H1 (cell line): ENCODE data around the gene AMBN. TPM values are rescaled to one million over a fixed set of nuclear protein-coding genes. Genes with fewer than 3 reads are reported as not detected.

Source experiments
- CTCF ChIA-PET: fragments of 300-600 bp; sonication (Branson Sonifier 250); formaldehyde crosslinking; loops from one replicate; lab custom pipeline; 2021; ENCODE audit not compliant: partially characterized antibody; lab: Charles Lee
- POLR2A ChIA-PET: fragments of 300-600 bp; sonication (Branson Sonifier 250); formaldehyde crosslinking; loops from one replicate; lab custom pipeline; 2021; ENCODE audit warnings: inconsistent platforms; ENCODE audit not compliant: partially characterized antibody; lab: Charles Lee
- DNase-seq, 2 experiments: peaks; one replicate each; pipeline versions ENCODE4 v3.0.0 to v3.0.0-alpha.2; 2010 to 2022; ENCODE audit warnings: low spot score in 2 of 2, low read depth in 1 of 2, mixed read lengths in 1 of 2
- FAIRE-seq: peaks from 2 replicates; lab custom pipeline; 2011; peaks lifted over from hg19 to GRCh38; lab: Jason Lieb, UNC
- H2AFZ ChIP-seq: 2 replicates; pipeline ENCODE4 v1.8.1; 2012; ENCODE audit warnings: low read length, inconsistent platforms
- H2AK5ac ChIP-seq: 2 replicates; pipeline ENCODE4 v1.6.1; 2013; ENCODE audit warnings: low read depth, low read length
- H2BK120ac ChIP-seq: replicated peaks from 2 replicates; pipeline ENCODE3; 2013; ENCODE audit warnings: low read depth, low read length, inconsistent platforms
- H2BK12ac ChIP-seq: 2 replicates; pipeline ENCODE4 v1.6.1; 2013; ENCODE audit warnings: low read depth, low read length
- H2BK15ac ChIP-seq: 2 replicates; pipeline ENCODE4 v1.6.1; 2013; ENCODE audit warnings: low read length
- H2BK20ac ChIP-seq: 2 replicates; pipeline ENCODE4 v1.6.1; 2013; ENCODE audit warnings: low read length
- H2BK5ac ChIP-seq: 2 replicates; pipeline ENCODE4 v1.6.1; 2013; ENCODE audit warnings: low read depth, low read length
- H3K14ac ChIP-seq: 2 replicates; pipeline ENCODE4 v1.6.1; 2013; ENCODE audit warnings: inconsistent platforms; ENCODE audit not compliant: insufficient read length
- H3K18ac ChIP-seq: 2 replicates; pipeline ENCODE4 v1.6.1; 2013; ENCODE audit warnings: low read length; ENCODE audit errors: extremely low read depth
- H3K23ac ChIP-seq: 2 replicates; pipeline ENCODE4 v1.6.1; 2013; ENCODE audit warnings: inconsistent platforms; ENCODE audit not compliant: insufficient read length
- H3K23me2 ChIP-seq: 2 replicates; pipeline ENCODE4 v1.6.1; 2013; ENCODE audit warnings: low read depth, low read length
- H3K27ac ChIP-seq: 2 replicates; pipeline ENCODE4 v1.6.1; 2011; ENCODE audit warnings: low read depth, low read length, inconsistent platforms
- H3K27me3 ChIP-seq, 4 experiments: replicated peaks in 1 of 4; 1 replicate in 1 of 4; 2 replicates in 3 of 4; pipeline versions ENCODE4 v1.6.1 to v1.8.1; 2011 to 2013; ENCODE audit warnings: low read length in 3 of 4, mild to moderate bottlenecking in 3 of 4, inconsistent platforms in 2 of 4, mixed read lengths in 2 of 4, moderate library complexity in 1 of 4; ENCODE audit not compliant: control insufficient read depth in 3 of 4, insufficient read depth in 3 of 4; ENCODE audit errors: extremely low read depth in 1 of 4
- H3K36me3 ChIP-seq, 4 experiments: 2 replicates each; pipeline versions ENCODE4 v1.6.1 to v1.8.1; 2011 to 2013; ENCODE audit warnings: mild to moderate bottlenecking in 4 of 4, low read length in 3 of 4, moderate library complexity in 2 of 4, control low read depth in 1 of 4, inconsistent platforms in 1 of 4; ENCODE audit not compliant: insufficient read depth in 4 of 4, control insufficient read depth in 2 of 4
- H3K4ac ChIP-seq: replicated peaks from 2 replicates; pipeline ENCODE3; 2013; ENCODE audit warnings: low read length, low read depth, mixed read lengths, inconsistent platforms; ENCODE audit not compliant: insufficient read length
- H3K4me1 ChIP-seq, 4 experiments: replicated peaks in 1 of 4; 1 replicate in 1 of 4; 2 replicates in 3 of 4; pipeline versions ENCODE4 v1.6.1 to v1.8.1; 2011 to 2013; ENCODE audit warnings: low read length in 3 of 4, inconsistent platforms in 2 of 4, mixed read lengths in 1 of 4; ENCODE audit not compliant: insufficient read depth in 4 of 4, control insufficient read depth in 3 of 4
- H3K4me2 ChIP-seq, 2 experiments: 2 replicates each; pipeline versions ENCODE4 v1.6.1 to v1.8.1; 2011 to 2013; ENCODE audit warnings: low read depth in 2 of 2, low read length in 2 of 2, control low read depth in 1 of 2, inconsistent platforms in 1 of 2, mild to moderate bottlenecking in 1 of 2; ENCODE audit not compliant: insufficient read depth in 1 of 2
- H3K4me3 ChIP-seq, 4 experiments: fragments of 200-600, 300-600 bp in 1 of 4; sonication (generic), shearing (Covaris generic), sonication (Bioruptor Twin) in 1 of 4; 2 replicates each; pipeline versions ENCODE4 v1.5.1 to v1.8.1; 2011 to 2016; ENCODE audit warnings: low read length in 4 of 4, low read depth in 3 of 4, control low read depth in 2 of 4, inconsistent platforms in 2 of 4, mild to moderate bottlenecking in 2 of 4, mixed read lengths in 1 of 4, moderate library complexity in 1 of 4; ENCODE audit not compliant: insufficient read depth in 2 of 4; ENCODE audit errors: extremely low read depth in 1 of 4
- H3K56ac ChIP-seq: replicated peaks from 2 replicates; pipeline ENCODE3; 2013; ENCODE audit warnings: low read depth, mild to moderate bottlenecking, mixed read lengths, low read length, inconsistent platforms; ENCODE audit not compliant: insufficient read length
- H3K79me1 ChIP-seq: 2 replicates; pipeline ENCODE4 v1.6.1; 2013; ENCODE audit warnings: low read depth, low read length, control low read depth
- H3K79me2 ChIP-seq, 2 experiments: 2 replicates each; pipeline versions ENCODE4 v1.6.1 to v1.8.1; 2012 to 2013; ENCODE audit warnings: low read length in 2 of 2, mild to moderate bottlenecking in 2 of 2, inconsistent platforms in 1 of 2; ENCODE audit not compliant: insufficient read depth in 2 of 2, control insufficient read depth in 1 of 2
- H3K9ac ChIP-seq, 4 experiments: replicated peaks in 1 of 4; 1 replicate in 1 of 4; 2 replicates in 3 of 4; pipeline versions ENCODE4 v1.6.1 to v1.8.1; 2011 to 2013; ENCODE audit warnings: low read depth in 3 of 4, low read length in 3 of 4, control low read depth in 2 of 4, mild to moderate bottlenecking in 2 of 4, moderate library complexity in 2 of 4, inconsistent platforms in 1 of 4; ENCODE audit errors: extremely low read depth in 1 of 4
- H3K9me3 ChIP-seq, 2 experiments: 2 replicates each; pipeline versions ENCODE4 v1.6.1 to v1.8.1; 2012 to 2013; ENCODE audit warnings: mild to moderate bottlenecking in 2 of 2, moderate library complexity in 2 of 2, control low read depth in 1 of 2, inconsistent platforms in 1 of 2, low read depth in 1 of 2, low read length in 1 of 2, mixed read lengths in 1 of 2; ENCODE audit not compliant: insufficient read depth in 2 of 2
- H4K20me1 ChIP-seq, 2 experiments: replicated peaks in 1 of 2; 2 replicates each; pipeline versions ENCODE3 to v1.8.1; 2011 to 2013; ENCODE audit warnings: inconsistent platforms in 2 of 2, low read length in 2 of 2, mild to moderate bottlenecking in 1 of 2; ENCODE audit not compliant: insufficient read depth in 2 of 2, control insufficient read depth in 1 of 2
- H4K5ac ChIP-seq: 2 replicates; pipeline ENCODE4 v1.6.1; 2013; ENCODE audit warnings: low read length, low read depth, mixed read lengths, inconsistent platforms; ENCODE audit not compliant: insufficient read length
- H4K8ac ChIP-seq: 2 replicates; pipeline ENCODE4 v1.8.0; 2013; ENCODE audit warnings: mild to moderate bottlenecking, moderate library complexity, low read length, inconsistent platforms; ENCODE audit not compliant: insufficient read depth; ENCODE audit errors: extremely low read depth
- H4K91ac ChIP-seq: replicated peaks from 2 replicates; pipeline ENCODE3; 2013; ENCODE audit warnings: low read length, mixed read lengths, inconsistent platforms; ENCODE audit not compliant: insufficient read length
- BACH1 ChIP-seq: IDR thresholded peaks from 2 replicates; pipeline ENCODE4 v1.6.1; 2012; ENCODE audit warnings: low read length, improper control_type of control experiment
- NANOG ChIP-seq: IDR thresholded peaks from 2 replicates; pipeline ENCODE4 v1.6.1; 2011; ENCODE audit warnings: low read length, low read depth, mild to moderate bottlenecking, inconsistent platforms; ENCODE audit not compliant: insufficient read depth, poor library complexity, severe bottlenecking
- RBBP5 ChIP-seq: IDR thresholded peaks from 2 replicates; pipeline ENCODE4 v1.7.1; 2012; ENCODE audit warnings: low read depth, mild to moderate bottlenecking, inconsistent platforms, low read length, moderate library complexity, borderline replicate concordance
- SUZ12 ChIP-seq: fragments of 200-600 bp; sonication (generic); IDR thresholded peaks from 2 replicates; pipeline ENCODE4 v1.6.1; 2012; ENCODE audit warnings: mild to moderate bottlenecking, inconsistent platforms, low read length, moderate library complexity, mixed read lengths
- WGBS, 2 experiments: shearing (Covaris generic) in 1 of 2; methylation state at CpG; one replicate each; pipeline versions ENCODE4 v1.1.6 to v1.1.7; 2013 to 2015; ENCODE audit warnings: low lambda C conversion rate in 2 of 2, mixed read lengths in 2 of 2, inconsistent platforms in 1 of 2, low coverage in 1 of 2, missing lambda C conversion rate in 1 of 2; ENCODE audit not compliant: insufficient replicate concordance in 2 of 2, insufficient coverage in 1 of 2, insufficient read length in 1 of 2; ENCODE audit errors: extremely low coverage in 1 of 2, missing lambda C conversion rate in 1 of 2; 5-methylcytosine and 5-hydroxymethylcytosine counted together
- polyA plus RNA-seq, 7 experiments: library from polyadenylated mRNA; depleted of rRNA in 3 of 7; stranded (reverse) in 5 of 7; unstranded in 2 of 7; fragments of >200 nt in 5 of 7; fragments of 200-250 nt in 2 of 7; gene quantifications; 1 replicate in 5 of 7; 2 replicates in 1 of 7; 4 replicates in 1 of 7; pipeline versions ENCODE4 v1.2.1 to v1.2.3, GENCODE V29; 2011 to 2013; ENCODE audit warnings: missing spikeins in 2 of 7, mixed read lengths in 2 of 7
- total RNA-seq: library from RNA; stranded (reverse); fragmentation: NEBNext Ultra II Directional; extraction: Animal tissue kit (Norgen Biotek cat#: 25700); gene quantifications from 2 replicates; pipeline ENCODE4 v1.2.1, GENCODE V29; 2021
- TF ChIP-seq, protein P1 (sequence below): IDR thresholded peaks from 2 replicates; pipeline ENCODE4 v1.6.1; 2011; ENCODE audit warnings: low read length, improper control_type of control experiment

Gene AMBN
- total and polyA plus RNA-seq, 2 of the 8 experiments (the other 6 are each of a cell fraction or from before 2014, with no cell fraction given): not detected

DNA sequence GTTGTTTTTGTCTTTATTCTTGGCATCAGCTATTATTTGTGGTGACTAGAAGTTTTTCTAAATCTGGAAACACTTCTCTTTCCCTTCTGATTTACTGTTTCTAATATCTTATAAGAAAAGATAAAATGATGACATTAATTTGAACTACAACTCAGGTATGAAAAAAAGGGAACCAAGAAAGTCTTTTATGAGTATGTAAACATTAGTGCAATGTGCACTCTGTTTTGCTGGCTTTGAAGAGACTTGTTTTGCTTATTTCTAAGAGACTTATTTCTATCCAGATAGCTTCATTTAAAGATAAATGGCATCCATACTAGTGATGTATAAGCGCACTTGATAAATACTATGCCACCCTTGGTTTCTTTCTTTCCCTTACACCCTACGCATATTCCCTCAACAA lies 10.1 kb upstream of the AMBN start:
- H3K4ac ChIP-seq: no peak overlapping the region
- no peaks in the 10 kb centered on the region for H3K4me1 ChIP-seq
- DNase-seq (no peak), FAIRE-seq (no peak)
- no peaks in the 10 kb centered on the region for H3K23me2 ChIP-seq
- no peak overlapping the region for H2AFZ ChIP-seq
- H2AK5ac ChIP-seq: no peak overlapping the region
- no peaks in the 10 kb centered on the region for H3K27me3 ChIP-seq
- CTCF ChIA-PET: interaction anchor here (1.3 kb wide), 1 partner anchor 23 kb away, joined by 5 read pairs; no protein-coding TSS in a partner anchor
- H3K4me2 ChIP-seq: no peak overlapping the region
- H3K9ac ChIP-seq: no peak overlapping the region
- H3K56ac ChIP-seq: no peak overlapping the region
- no peaks in the 10 kb centered on the region for H3K9me3 ChIP-seq
- H3K4me3 ChIP-seq: no peak overlapping the region
- H3K23ac ChIP-seq: no peak overlapping the region
- H4K5ac ChIP-seq: no peak overlapping the region
- no peak overlapping the region for H2BK5ac ChIP-seq
- H4K91ac ChIP-seq: no peak overlapping the region
- no peak overlapping the region for H2BK120ac ChIP-seq
- no peak overlapping the region for H2BK20ac ChIP-seq
- H2BK15ac ChIP-seq: no peak overlapping the region
- H3K79me1 ChIP-seq: no peaks in the 10 kb centered on the region
- H3K18ac ChIP-seq: no peak overlapping the region
- no peak overlapping the region for H3K27ac ChIP-seq
- POLR2A ChIA-PET: interaction anchor here (0.6 kb wide), 1 partner anchor 228 kb away, joined by 3 read pairs; no protein-coding TSS in a partner anchor
- H3K14ac ChIP-seq: no peak overlapping the region
- no peaks in the 10 kb centered on the region for H3K79me2 ChIP-seq
- H4K20me1 ChIP-seq: no peaks in the 10 kb centered on the region
- no peak overlapping the region for H4K8ac ChIP-seq
- no peaks in the 10 kb centered on the region for H3K36me3 ChIP-seq
- no peak overlapping the region for H2BK12ac ChIP-seq
- TF ChIP-seq BACH1: no peak
- TF ChIP-seq, protein P1, sequence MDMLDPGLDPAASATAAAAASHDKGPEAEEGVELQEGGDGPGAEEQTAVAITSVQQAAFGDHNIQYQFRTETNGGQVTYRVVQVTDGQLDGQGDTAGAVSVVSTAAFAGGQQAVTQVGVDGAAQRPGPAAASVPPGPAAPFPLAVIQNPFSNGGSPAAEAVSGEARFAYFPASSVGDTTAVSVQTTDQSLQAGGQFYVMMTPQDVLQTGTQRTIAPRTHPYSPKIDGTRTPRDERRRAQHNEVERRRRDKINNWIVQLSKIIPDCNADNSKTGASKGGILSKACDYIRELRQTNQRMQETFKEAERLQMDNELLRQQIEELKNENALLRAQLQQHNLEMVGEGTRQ: no peak
- no peak for TF ChIP-seq RBBP5
- TF ChIP-seq SUZ12: no peak
- TF ChIP-seq NANOG: no peak
- 92% methylated on average over 2 of the region's 2 CpGs; no CpG with 5 or more reads in 1 of the 2 experiments for WGBS, 2 experiments
